ENCODE measurements around the gene FMN1.

Gene FMN1

DNA sequence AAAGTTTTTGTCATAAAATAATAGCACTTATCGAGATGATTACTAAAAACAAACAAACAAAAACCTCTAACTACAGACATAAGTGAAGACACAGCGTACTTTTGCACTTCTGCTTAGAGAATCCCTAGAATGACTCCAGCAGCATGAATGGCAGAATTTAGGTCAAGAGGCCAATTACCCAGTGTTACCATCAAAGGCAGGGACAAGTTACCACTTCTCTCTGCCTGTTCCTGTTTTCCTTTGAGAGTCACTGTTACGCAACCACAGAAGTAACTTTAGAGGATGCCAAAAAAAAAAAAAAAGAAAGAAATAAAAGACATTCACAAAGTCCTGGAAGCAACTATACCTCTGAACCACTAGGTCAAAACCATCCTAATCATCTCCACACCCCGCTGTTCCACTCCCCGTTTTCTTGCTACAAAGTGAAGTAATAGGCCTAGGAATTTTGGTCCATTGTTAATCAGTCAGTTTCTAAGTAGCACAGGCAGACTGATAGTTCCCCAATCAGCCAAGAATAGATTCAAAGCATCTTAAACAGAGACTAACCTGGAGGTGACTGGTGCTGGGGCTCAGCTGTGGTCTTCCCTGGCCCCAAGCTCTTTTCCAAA, 41.9 kb downstream of the FMN1 start:
- DNase-seq: peak in 1 of 2 donors; percentile 46

- peak in 1 of 2 donors; percentile 14 for DNase-seq
Observed at GRCh38 chr15:33150971-33151370, 43.5 kb downstream of the FMN1 start.

GRCh38 chr15:33150431-33150941, 44.0 kb downstream of the FMN1 start:
- no peak for DNase-seq

- DNase-seq: no peak
Observed at GRCh38 chr15:33149919-33150318, 44.6 kb downstream of the FMN1 start.

- no peak for DNase-seq
Observed at GRCh38 chr15:33148129-33148751, 46.3 kb downstream of the FMN1 start.

DNA sequence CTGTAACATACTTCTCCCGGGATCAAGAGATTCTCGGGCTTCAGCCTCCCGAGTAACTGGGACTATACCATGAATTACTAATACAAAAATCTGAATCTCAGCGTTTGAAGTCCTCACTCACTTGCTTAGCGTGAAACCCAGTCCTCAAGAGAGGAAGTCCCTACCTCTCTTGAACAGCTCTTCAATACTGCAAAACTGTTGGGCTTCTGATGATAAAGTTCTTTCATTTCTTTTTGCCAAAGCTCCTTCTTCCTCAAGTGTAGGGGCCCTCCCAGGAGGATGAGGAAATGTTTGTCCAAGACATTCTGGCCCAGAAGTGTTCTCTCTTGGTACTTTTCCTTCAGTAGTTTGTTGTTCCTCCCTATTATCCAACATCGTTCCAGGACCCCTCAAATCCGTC, 48.5 kb downstream of the FMN1 start:
- no peak for DNase-seq

- no peak for DNase-seq
Observed at GRCh38 chr15:33145447-33145846, 49.1 kb downstream of the FMN1 start.

DNA sequence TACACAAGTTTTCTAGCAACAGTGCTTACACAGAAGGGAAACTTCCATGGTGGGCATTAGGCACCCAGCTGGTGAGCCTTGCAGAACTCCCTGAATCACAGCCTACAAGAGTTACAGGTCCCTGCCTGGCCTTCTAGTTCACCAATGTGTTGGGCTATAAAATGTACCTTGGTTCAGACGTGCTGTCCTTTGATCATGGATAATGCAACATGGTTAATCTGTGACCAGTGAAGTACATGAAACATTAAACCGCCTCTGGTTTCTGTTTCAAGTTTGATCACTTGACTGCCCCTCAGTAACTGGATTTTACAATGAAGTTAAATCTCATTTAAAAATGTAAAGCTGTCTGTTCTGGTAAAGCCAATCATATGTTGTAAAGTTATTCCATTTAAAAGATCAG, 51.8 kb downstream of the FMN1 start:
- no peak for DNase-seq

DNA sequence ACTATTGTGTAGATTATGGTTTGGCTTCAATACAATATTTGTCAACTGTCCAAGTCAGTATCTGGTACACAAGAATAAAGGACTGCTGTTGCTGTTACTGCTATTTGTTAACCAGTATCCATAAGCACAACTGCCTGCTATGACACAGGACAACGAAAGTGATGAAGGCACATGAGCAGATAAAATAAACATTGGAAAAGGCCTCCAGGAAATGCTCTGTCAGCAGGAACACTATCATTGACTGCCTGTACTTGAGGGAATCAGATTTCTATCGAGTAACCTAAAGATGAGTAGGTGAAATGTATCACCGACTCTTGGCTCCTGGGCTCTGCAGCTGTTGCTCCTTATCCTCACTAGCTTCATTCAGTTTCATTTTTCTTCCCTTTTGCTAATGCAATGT, 56.5 kb downstream of the FMN1 start:
- no peak for DNase-seq

DNA sequence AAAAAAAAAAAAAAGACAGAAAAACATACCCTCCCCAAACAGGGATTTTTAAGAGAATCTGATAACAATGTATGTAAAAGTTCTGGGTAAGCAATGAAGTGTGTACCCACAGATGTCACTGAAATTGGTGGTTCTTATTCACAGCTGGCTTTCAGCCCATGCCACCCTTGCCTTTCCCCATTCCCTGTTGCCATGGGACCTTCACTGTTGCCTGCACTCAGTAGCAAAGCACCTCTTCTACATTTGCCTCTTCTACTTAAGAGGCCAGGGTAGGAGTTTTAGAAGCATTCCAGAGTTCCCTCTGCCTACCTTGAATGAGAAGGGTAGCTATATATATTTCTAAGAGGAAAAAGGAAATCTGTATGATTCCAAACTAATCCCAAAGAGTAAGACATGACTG, 57.4 kb downstream of the FMN1 start:
- no peak for DNase-seq

DNA sequence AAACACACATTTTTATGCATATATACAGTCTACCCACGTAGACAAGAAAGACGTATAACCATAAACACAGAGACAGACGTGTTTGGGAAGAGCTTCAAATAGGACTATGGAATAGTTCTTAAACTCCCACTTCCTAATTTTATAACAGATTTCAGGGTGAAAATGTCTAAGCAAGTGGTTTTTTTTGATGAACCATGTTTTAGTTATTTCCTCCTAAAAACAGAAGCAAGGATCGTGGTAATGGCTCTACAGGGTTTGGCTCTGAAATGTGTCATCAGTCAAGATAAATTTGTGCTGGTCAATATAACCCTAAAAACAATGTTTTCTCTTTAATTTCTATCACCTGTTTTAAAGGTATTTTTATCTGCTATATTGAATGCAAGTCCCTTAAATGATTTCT, 58.2 kb downstream of the FMN1 start:
- DNase-seq: no peak

- no peak for DNase-seq
Observed at GRCh38 chr15:33135355-33135781, 59.1 kb downstream of the FMN1 start.

DNA sequence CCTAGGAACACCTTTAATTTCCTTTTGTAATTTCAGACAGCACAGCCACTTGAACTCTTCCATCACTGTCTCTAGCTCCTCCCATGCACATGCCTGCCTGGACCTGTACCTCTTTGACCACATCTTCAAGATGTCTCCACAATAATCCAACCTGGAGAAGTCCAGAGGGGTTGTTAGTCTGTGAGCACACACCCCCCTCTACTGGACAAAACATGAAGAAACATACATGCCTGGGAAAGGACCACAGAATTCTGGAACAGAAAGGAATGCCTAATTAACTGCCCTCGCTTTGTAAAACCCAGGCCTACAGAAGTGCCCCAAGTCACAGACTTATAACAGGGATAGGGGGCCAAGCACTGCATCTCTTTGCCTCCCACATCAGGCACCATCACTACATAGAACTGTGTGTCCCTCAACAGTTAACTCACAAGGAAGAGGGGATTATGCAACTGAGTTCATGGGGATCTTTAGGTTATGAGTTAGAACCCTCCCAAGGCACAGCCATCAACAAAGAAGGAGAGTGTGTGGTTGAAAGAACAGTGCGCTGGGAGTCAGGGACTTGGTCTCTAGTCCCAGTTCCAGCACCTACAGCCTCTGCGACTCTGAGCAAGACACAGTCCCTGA, 61.7 kb downstream of the FMN1 start:
- no peak for DNase-seq

DNA sequence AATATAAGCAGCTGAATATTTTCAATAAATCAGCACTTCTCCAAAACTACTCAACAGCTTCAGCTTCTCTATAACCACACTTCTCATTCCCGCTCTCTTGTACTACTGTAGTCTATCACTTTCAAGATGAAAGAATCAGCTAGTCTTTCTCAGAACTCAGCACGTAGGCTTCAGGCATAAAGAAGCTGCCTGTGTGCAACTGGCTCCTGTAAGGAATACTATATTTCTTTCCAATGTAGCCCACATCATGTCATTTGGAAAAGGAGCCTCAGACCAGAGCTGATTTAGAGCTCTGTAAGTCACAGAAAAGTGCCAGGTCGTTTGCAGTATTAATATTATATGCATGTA, 62.3 kb downstream of the FMN1 start:
- DNase-seq: no peak

- DNase-seq: no peak
Observed at GRCh38 chr15:33131552-33132232, 62.8 kb downstream of the FMN1 start.

GRCh38 chr15:33126559-33127290, 67.8 kb downstream of the FMN1 start:
- DNase-seq: peak; percentile 13 to 23

- no peak for DNase-seq
Observed at GRCh38 chr15:33125894-33126537, 68.5 kb downstream of the FMN1 start.

DNA sequence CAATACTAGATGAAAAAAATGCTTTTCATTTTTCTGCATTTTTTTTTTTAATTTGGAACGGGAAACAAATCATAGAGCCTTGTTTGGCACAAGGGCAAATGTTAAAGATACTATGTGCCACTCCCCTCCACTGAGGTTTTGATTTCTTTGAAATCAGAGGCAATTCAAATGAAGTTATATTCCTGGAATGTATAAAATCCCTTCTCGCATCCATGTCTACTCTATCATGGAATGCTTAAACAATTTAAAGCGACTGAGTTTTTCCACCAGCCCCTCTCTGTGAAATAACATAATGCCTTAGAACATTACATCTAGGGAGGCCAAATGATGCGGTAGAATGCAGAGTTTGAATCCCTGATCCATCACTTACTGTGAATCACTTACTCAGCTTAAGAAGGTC, 69.7 kb downstream of the FMN1 start:
- DNase-seq: no peak

DNA sequence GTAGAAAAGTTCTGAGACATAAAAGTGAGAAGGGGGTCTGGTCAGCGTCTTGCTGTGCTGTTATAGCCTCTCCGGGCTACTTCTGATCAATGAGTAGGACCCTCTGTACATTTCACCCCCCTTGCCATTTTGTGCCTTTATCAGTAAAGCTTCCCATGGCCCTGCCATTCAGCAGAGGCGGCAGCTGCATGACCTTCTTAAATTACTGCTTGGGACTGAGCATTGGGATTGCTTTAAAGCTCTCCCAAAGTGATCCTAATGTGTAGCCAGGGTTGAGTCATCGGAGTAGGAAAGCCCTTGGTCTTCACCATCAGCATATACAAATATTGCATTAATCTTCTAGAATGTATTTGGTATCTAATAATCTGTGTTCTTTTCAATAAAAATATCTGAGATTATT, 70.2 kb downstream of the FMN1 start:
- DNase-seq: no peak

DNA sequence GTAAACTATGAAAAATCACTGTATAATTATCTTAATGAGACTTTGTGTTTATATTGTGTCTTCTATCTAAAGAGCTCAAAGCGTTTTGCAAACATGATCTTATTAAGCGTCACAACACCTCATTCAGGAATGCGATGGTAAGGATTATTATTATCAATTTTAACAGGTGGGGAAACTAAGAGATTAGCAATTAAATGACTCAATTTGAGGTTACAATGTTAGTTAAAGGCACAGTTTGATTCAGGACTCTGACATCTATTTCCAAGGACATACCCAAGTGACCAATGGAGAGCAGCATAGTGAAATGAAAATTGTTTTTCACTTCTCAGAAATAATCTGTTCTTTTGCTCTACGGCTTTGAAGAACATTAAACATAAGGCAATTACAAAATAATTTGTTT, 74.6 kb downstream of the FMN1 start:
- DNase-seq: no peak

DNA sequence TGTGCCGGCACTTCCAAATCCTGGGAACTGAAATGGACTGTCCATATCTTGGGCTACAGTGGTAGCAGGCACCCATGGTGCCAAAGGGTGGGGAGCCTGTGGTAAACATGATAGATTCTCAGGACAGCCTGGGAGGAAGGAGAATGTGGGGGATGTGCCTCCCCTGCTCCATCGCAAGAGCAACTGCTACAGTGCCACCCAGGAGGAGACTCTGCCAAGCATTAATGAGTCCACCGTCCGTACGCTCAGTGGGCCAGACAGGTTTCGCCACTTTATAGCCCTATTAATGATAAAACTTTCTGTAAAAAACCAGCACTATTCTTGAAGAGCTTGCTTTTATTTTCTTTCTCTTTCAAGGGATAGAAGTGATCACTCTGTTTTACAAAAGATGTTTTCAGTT, 75.2 kb downstream of the FMN1 start:
- no peak for DNase-seq

DNA sequence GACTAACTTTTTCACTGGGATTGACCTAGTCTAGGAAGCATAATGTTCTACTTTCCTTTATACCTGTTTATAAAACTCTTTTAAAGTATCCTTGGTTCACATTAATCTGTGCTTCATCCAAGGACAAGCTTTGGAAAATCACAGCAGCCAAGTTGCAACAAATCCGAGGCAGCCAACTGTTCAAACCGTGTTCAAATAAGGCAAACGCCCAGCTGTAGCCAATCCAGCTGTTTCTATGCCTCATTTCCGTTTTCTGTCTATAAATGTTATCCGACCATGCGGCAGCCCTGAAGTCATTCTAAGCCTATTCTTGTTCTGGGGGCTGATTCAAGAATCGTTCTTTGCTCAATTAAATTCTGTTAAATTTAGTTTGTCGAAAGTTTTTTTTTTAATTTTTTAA, 78.3 kb downstream of the FMN1 start:
- no peak for DNase-seq

Data from hippocampal formation (tissue), 2 donors.